NCI-H146 treated with DMSO at 0.1 percent for 48 hours (cell line): Measurements from ENCODE around the gene BCAP31.
"Not testable (repeated sequence)": the region's sequence is repeated elsewhere in the genome, so short reads cannot be mapped to it uniquely, and the experiment has no call there.

ENCODE experiments used
- DNase-seq: peaks from one replicate; lab custom pipeline; 2025; ENCODE audit not compliant: unreplicated experiment; lab: John Stamatoyannopoulos, UW

The BCAP31 gene

GRCh38 chrX:153763298-153763932, 39.2 kb upstream of the BCAP31 start:
- DNase-seq, result no peak

GRCh38 chrX:153762626-153763173, 38.5 kb upstream of the BCAP31 start:
- no peak for DNase-seq

GRCh38 chrX:153761863-153762262, 37.7 kb upstream of the BCAP31 start:
- DNase-seq, result no peak

GRCh38 chrX:153755136-153755535, 30.9 kb upstream of the BCAP31 start:
- no peak for DNase-seq

DNA sequence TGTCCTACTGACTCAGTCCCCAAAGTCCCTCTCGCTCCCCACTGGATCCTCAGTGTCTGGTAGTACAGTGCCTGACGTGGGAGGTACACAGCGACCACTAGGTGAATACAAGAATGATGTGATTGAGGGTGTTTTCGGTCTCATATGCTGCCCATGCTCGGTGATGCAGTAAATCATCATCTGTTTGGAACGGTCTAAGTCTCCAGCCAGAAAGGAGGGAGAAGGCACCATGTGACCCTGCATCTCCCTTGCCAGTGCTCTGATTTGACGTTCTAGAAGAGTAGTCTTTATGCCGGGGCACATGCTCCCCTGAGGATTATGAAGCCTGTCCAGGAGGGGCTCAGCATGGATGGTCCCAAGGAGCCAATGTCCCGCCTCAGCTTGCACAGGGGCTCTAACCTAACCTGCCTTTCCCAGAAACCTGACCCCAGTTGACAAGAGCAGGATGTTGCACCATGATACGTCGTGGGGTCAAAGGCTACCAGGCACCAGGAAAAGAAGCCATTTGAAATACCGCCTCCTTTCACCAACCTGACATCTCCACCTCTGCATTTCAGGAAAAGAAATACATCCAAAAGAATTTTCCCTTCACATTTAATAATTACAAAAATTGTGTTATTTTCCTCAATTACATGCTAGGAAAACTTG, 26.1 kb upstream of the BCAP31 start:
- no peak for DNase-seq

DNA sequence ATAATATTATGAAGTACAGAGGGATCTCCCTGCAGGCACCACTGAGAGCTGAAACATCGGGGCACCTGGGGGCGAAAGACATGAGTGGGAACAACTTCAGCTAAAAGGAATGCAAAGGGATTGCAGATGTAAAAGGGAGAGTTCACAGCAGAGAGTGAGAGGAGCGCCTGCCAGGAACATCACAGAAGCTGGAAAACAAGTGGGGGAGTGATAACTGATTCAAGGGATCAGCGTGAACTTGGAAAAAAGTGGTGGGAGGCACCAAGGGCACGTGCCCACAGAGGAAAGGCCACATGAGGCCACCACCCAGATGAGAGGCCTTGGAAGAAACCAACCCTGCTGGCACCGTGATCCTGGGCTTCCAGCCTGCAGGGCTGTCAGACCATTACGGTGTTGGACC, 24.8 kb upstream of the BCAP31 start:
- not testable (repeated sequence) for DNase-seq

- not testable (repeated sequence) for DNase-seq
These were observed 22.8 kb upstream of the BCAP31 start for GRCh38 chrX:153746991-153747390.

- DNase-seq, result no peak
These were observed 22.2 kb upstream of the BCAP31 start for GRCh38 chrX:153746359-153746758.

DNA sequence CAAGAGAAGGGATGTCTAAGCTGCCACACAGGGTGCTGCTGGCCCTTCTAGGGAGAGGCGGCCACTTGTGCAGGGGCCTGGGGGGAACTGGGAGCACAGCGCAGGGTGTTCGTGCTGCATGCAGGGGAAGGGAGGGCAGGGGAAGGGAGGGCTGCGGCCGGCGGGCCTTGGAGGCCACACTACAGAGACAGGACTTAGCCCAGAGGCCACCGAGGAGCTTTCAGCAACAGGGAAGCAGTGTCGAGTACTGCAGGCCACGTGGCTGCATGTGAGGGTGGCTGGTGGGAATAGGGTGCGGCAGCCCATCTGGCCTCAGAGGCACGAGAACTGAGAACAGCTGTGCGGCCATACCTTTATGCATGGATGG, 20.9 kb upstream of the BCAP31 start:
- not testable (repeated sequence) for DNase-seq

DNA sequence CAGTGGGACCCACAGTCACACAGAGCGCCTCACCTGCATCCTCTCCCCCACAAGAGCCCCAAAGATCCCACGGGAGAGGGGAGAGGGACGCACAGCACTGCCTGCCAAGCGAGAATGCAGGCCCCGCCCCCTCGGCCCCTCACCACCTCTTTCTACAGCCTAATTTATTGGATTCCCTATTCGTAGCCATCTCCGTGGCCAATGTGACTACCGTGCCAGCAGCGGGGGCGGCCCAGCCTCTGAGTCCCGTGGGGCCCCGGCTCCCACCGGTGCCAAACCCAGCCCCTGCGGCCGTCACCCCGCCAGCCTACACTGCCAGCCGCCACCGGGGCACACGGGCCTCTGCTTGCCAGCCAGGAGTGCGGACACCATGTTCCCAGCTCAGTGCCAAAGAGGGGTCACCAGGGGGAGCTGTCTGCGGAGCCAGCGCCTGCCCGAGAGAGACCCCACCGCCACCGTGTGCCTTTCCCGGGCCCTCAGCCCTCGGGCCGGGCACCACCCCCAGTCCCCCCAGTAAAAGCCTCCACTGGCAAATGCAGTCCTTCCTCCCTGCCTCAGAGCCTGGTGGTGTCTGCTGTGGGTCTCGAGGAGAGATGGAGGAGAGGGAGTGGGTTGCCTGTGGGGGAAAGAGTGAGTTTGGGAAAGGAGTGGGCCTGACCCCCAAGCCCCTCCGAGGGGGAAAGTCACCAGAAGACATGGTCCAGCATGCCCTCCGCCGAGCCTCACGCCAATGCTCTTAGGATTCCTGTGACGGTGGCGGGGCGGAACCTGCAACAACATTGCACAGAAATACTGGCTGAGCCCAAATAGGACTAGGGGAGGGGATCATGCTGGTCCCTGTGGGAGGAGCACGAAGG, 20.3 kb upstream of the BCAP31 start:
- DNase-seq, result no peak

- DNase-seq, result peak; percentile 37
These were observed 19.5 kb upstream of the BCAP31 start for GRCh38 chrX:153743468-153744209.

DNA sequence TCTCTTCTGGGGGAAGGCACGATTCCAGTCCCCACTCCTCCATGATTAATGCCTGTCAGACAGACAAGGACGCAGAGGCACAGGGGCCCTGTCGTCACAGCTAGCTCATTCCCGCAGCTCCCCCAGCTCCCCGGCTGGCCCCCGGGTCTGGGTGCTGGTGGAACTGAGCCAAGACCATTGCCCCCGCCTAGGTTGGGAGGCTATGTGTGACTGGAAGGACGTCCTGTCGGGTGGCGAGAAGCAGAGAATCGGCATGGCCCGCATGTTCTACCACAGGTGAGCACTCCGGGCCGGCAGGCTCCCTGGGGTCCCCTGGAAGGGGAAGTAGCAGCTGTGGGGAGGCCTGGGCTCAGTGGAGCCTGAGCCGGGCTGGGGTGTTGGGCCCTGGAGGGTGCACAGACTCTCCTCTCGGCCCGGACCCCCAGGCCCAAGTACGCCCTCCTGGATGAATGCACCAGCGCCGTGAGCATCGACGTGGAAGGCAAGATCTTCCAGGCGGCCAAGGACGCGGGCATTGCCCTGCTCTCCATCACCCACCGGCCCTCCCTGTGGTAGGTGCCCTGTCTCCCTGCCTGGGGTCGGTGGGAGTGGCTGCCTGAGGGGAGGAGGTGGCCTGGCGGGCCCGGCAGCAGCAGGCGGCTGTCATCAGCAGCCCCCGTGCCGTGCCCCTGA, 18.7 kb upstream of the BCAP31 start:
- DNase-seq, result not testable (repeated sequence)

- not testable (repeated sequence) for DNase-seq
These were observed 17.9 kb upstream of the BCAP31 start for GRCh38 chrX:153742111-153742510.

GRCh38 chrX:153741446-153741845, 17.3 kb upstream of the BCAP31 start:
- no peak for DNase-seq

GRCh38 chrX:153740631-153741222, 16.5 kb upstream of the BCAP31 start:
- DNase-seq, result no peak

GRCh38 chrX:153739754-153740486, 15.7 kb upstream of the BCAP31 start:
- no peak for DNase-seq

GRCh38 chrX:153738056-153738605, 13.9 kb upstream of the BCAP31 start:
- DNase-seq, result no peak

- no peak for DNase-seq
These were observed 12.8 kb upstream of the BCAP31 start for GRCh38 chrX:153736871-153737441.
